ENCODE results near the gene OAF. TPM values are rescaled to one million over a fixed set of nuclear protein-coding genes. Genes with fewer than 3 reads are reported as not detected.
A peak's percentile ranks its signal among the peaks of the same experiment; 100 is the strongest.

The OAF gene
- total RNA-seq, 2 experiments from 2014 or later: 3.7 to 4.6 TPM

DNA sequence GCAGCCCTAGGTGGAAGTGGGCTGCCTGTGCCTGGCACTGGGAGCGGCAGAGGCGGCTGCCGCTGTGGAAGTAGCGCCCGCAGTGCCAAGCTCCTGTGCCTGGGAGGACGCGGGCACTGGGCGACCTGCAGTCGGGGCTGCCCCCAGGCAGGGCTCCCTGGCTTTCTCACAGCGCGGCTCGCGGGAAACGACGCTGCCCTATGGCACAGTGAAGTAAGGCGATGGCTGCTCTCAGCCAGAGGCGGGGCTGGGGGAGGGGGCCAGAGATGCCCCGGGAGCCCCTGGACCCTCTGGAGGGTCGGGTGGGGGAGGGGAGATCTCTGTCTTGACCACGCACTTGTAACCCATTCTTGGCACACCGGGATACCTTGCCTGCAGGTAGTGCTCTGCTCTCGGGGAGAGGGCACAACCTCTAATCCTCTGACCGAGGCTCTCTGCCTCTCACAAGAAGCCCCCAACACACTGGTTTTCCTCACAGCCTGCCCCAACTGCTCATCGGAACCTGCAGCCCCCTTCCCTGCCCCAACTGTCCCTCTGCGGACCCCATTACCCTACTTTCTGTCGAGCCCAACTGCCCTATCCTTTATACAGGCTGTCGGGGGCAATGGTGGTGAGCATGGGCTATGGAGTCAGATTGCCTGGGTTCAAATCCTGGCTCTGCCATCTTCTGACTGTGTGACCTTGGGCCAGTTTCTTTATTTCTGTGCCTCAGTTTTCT is 40.7 kb upstream of the OAF start:
- Mint-ChIP-seq H3K27me3 (peaks cover 55% of the 10 kb centered on the region), H3K36me3 (ENCODE audit: low read depth) (no peaks in the 10 kb centered on the region), H3K4me1 (ENCODE audit: low read depth) (peaks cover 3% of the 10 kb centered on the region), H3K4me3 (no peak overlapping the region), H3K9me3 (peaks cover 2% of the 10 kb centered on the region), H3K27ac (no peak overlapping the region)
- no peak for ATAC-seq
- DNase-seq: no peak
- ChIA-PET POLR2A (no interaction called here), CTCF (interaction anchor here (0.8 to 7.1 kb wide), 6 partner anchors 11 to 132 kb away, joined by 3 to 92 read pairs (median 8); no protein-coding TSS in a partner anchor)
- intact Hi-C loops (cut with micrococcal nuclease): loop anchor here (5.0 kb wide), 1 partner anchor 132 kb away; no protein-coding TSS in a partner anchor
- TF ChIP-seq, protein P1, sequence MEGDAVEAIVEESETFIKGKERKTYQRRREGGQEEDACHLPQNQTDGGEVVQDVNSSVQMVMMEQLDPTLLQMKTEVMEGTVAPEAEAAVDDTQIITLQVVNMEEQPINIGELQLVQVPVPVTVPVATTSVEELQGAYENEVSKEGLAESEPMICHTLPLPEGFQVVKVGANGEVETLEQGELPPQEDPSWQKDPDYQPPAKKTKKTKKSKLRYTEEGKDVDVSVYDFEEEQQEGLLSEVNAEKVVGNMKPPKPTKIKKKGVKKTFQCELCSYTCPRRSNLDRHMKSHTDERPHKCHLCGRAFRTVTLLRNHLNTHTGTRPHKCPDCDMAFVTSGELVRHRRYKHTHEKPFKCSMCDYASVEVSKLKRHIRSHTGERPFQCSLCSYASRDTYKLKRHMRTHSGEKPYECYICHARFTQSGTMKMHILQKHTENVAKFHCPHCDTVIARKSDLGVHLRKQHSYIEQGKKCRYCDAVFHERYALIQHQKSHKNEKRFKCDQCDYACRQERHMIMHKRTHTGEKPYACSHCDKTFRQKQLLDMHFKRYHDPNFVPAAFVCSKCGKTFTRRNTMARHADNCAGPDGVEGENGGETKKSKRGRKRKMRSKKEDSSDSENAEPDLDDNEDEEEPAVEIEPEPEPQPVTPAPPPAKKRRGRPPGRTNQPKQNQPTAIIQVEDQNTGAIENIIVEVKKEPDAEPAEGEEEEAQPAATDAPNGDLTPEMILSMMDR (IDR thresholded peaks at IDR 0.05): no peak

DNA sequence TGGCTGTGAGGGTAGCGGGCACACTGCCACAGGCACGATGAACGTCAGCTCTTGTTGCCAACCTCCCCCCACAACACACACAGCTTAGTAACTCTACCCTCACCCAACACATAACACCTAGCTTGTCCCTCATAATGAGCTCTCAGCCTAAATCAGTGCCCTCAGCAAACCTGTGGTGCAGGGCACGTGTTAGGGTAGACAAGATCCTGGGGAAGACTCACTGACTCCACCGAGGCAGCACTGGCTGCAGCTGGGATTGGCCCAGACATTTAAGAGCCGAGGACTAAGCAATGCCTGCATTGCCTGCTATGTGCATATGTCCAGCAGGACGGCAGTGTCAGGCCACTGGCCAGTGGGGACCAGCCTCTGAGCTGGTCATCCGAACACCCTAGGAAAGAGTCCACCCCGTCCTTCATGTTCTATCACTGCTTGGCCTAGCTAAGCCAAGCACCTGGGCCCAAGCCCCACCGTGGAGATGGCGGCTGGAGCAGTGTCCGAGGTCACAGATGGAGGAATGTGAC is 40.0 kb upstream of the OAF start:
- TF ChIP-seq, protein P1 (IDR thresholded peaks at IDR 0.05): no peak
- H3K4me3 Mint-ChIP-seq: no peak overlapping the region
- ChIA-PET CTCF (interaction anchor here (1.2 to 7.1 kb wide), 6 partner anchors 11 to 131 kb away, joined by 3 to 92 read pairs (median 8); no protein-coding TSS in a partner anchor), POLR2A (no interaction called here)
- no peaks in the 10 kb centered on the region for H3K36me3 Mint-ChIP-seq (ENCODE audit: low read depth)
- no peak overlapping the region for H3K27ac Mint-ChIP-seq
- peaks cover 3% of the 10 kb centered on the region for H3K4me1 Mint-ChIP-seq (ENCODE audit: low read depth)
- intact Hi-C loops (cut with micrococcal nuclease): loop anchor here (5.0 kb wide), 1 partner anchor 132 kb away; no protein-coding TSS in a partner anchor
- no peak for DNase-seq
- H3K9me3 Mint-ChIP-seq: no peaks in the 10 kb centered on the region
- ATAC-seq: no peak
- H3K27me3 Mint-ChIP-seq: peaks cover 53% of the 10 kb centered on the region

DNA sequence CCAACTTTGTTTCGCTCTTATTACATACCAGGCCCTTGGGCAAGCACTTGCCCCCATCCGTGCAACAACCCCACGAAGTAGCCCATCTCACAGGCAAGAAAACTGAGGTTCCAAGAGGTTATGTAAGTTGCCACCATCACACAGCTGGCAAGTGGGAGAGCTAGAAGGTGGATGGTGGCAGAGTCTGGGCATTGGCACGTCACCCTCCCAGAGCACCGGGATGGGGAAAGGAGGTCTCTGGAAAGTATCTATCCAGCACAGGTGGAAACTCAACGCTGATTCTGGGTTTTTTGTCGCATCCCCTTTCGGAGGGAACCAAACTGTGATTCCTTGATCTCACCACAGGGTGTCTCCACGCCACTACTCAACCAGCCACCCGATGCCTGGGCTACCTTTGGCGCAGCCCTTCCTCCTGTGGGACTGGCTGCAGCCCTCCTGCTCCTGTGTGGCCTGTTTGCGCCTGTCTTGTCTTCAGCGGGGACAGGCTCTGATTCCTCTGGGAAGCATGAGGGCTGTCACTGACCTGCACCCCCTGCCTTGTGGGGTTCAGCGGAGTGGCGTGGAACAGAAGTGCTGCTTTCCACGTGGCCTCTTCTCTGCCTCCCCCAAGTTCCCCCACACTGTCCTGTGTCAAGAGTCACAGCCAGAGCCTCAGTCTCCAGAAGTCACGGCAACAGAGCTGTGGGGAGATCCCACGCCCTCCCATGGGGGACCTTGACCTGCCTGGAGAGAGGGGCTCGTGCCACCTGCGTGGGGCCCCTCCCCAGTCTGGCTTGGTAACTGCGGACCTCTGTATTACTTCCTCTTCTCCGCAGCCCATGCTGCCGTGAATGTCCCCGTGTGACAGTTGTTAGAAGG is 38.5 kb upstream of the OAF start:
- Mint-ChIP-seq H3K9me3 (no peaks in the 10 kb centered on the region), H3K36me3 (ENCODE audit: low read depth) (no peaks in the 10 kb centered on the region), H3K27me3 (peaks cover 43% of the 10 kb centered on the region), H3K27ac (no peak overlapping the region), H3K4me1 (ENCODE audit: low read depth) (peaks cover 3% of the 10 kb centered on the region), H3K4me3 (no peak overlapping the region)
- POLR2A ChIA-PET: no interaction called here
- DNase-seq: peak; percentile 66
- intact Hi-C loops (cut with micrococcal nuclease): loop anchor here (2.0 to 5.0 kb wide), 2 partner anchors 59 to 130 kb away; no protein-coding TSS in a partner anchor
- CTCF ChIA-PET: interaction anchor here (0.5 to 7.1 kb wide), 9 partner anchors 9 to 1564 kb away, joined by 3 to 92 read pairs (median 5); no protein-coding TSS in a partner anchor
- TF ChIP-seq, protein P1 (IDR thresholded peaks at IDR 0.05): peak; percentile 55
- peak; percentile 79 for ATAC-seq

DNA sequence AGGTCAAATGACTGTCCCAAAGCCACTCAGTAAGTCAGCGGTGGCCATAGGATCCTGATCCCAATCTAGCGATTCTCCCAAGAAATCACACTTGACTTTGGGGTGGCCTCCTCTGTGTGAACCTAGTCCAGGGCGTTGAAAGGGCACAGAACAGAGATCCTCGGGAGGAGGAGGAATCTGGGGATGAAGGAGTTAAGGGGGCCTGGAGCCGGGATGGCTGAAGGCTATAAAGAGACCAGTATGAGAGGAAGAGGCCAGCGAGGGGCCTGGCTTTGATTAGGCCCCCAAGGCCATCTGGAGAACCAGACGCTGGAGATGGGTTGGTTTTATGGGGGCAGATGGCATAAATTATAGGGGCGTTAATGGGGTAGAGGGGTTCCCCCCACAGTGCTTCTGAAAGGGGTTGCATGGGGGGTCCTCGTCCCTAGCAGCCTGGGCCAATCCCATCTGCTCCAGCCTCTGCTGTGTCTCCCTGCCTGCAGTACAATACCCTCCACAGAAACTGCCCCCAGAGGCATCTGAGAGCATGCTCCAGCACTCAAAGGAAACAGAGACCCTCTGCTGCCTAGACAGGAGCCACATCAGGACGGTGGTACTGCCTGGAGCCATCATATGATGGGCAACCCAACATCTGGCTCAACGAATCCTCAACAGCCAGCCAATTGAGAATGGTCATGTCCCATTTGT is 37.7 kb upstream of the OAF start:
- intact Hi-C loops (cut with micrococcal nuclease): loop anchor here (2.0 to 5.0 kb wide), 2 partner anchors 58 to 129 kb away; no protein-coding TSS in a partner anchor
- ATAC-seq: no peak
- peaks cover 34% of the 10 kb centered on the region for H3K27me3 Mint-ChIP-seq
- ChIA-PET CTCF (interaction anchor here (0.9 to 7.1 kb wide), 3 partner anchors 21 to 128 kb away, joined by 3 to 92 read pairs (median 88); no protein-coding TSS in a partner anchor), POLR2A (no interaction called here)
- H3K9me3 Mint-ChIP-seq: no peaks in the 10 kb centered on the region
- no peak overlapping the region for H3K4me3 Mint-ChIP-seq
- TF ChIP-seq, protein P1 (IDR thresholded peaks at IDR 0.05): no peak
- no peak for DNase-seq
- no peak overlapping the region for H3K27ac Mint-ChIP-seq
- no peaks in the 10 kb centered on the region for H3K36me3 Mint-ChIP-seq (ENCODE audit: low read depth)
- peaks cover 3% of the 10 kb centered on the region for H3K4me1 Mint-ChIP-seq (ENCODE audit: low read depth)

Data from activated CD8-positive, alpha-beta T cell treated with anti-CD3 and anti-CD28 coated beads for 36 hours (primary cell).